GM23338 (cell line): ENCODE measurements around the gene KLK12. TPM values are rescaled to one million over a fixed set of nuclear protein-coding genes. Genes with fewer than 3 reads are reported as not detected.

Experiments
- ATAC-seq: fragments of 200-7000 bp; cut with Tn5 transposase; 3 replicates; pipeline ENCODE4 v1.9.1; 2020
- DNase-seq: peaks from one replicate; pipeline ENCODE4 v3.0.0-alpha.2; 2015; ENCODE audit warnings: low spot score
- H2AFZ ChIP-seq: fragments of 200-600 bp; sonication (generic); 2 replicates; pipeline ENCODE4 v1.8.0; 2016; ENCODE audit warnings: antibody characterized with exemption, mild to moderate bottlenecking, moderate library complexity
- H3F3A ChIP-seq: fragments of 200-600 bp; sonication (generic); replicated peaks from 2 replicates; pipeline ENCODE4 v1.8.0; 2017; ENCODE audit warnings: antibody characterized with exemption, mixed run types, low read depth
- H3K27ac ChIP-seq: fragments of 200-600 bp; sonication (generic); 2 replicates; pipeline ENCODE4 v1.6.1; 2016; ENCODE audit warnings: low read depth
- H3K27me3 ChIP-seq: fragments of 200-600 bp; sonication (generic); 2 replicates; pipeline ENCODE4 v1.8.0; 2016; ENCODE audit warnings: mild to moderate bottlenecking, mixed run types, moderate library complexity; ENCODE audit not compliant: insufficient read depth
- H3K36me3 ChIP-seq: fragments of 200-600 bp; sonication (generic); 2 replicates; pipeline ENCODE4 v1.8.0; 2016; ENCODE audit warnings: mild to moderate bottlenecking; ENCODE audit not compliant: insufficient read depth
- H3K4me1 ChIP-seq: fragments of 200-600 bp; sonication (generic); 2 replicates; pipeline ENCODE4 v1.8.0; 2016; ENCODE audit warnings: mild to moderate bottlenecking, moderate library complexity; ENCODE audit not compliant: insufficient read depth
- H3K4me2 ChIP-seq: fragments of 200-600 bp; sonication (generic); 2 replicates; pipeline ENCODE4 v1.7.1; 2017; ENCODE audit warnings: mixed run types
- H3K4me3 ChIP-seq: fragments of 200-600 bp; sonication (generic); 2 replicates; pipeline ENCODE4 v1.6.1; 2016; ENCODE audit warnings: mixed run types
- H3K79me2 ChIP-seq: fragments of 200-600 bp; sonication (generic); replicated peaks from 2 replicates; pipeline ENCODE4 v1.8.0; 2017; ENCODE audit warnings: mild to moderate bottlenecking; ENCODE audit not compliant: insufficient read depth
- H3K9me2 ChIP-seq: fragments of 200-600 bp; sonication (generic); 2 replicates; pipeline ENCODE4 v1.8.0; 2017; ENCODE audit not compliant: insufficient read depth
- H4K20me1 ChIP-seq: fragments of 200-600 bp; sonication (generic); replicated peaks from 2 replicates; pipeline ENCODE4 v1.8.0; 2017; ENCODE audit warnings: mild to moderate bottlenecking; ENCODE audit not compliant: insufficient read depth
- H3K27ac Mint-ChIP-seq: 2 replicates; pipeline ENCODE4 v1.8.0; 2020; ENCODE audit warnings: inconsistent platforms, mild to moderate bottlenecking, moderate library complexity, mixed read lengths
- H3K27me3 Mint-ChIP-seq: 3 replicates; pipeline ENCODE4 v1.8.0; 2022; ENCODE audit warnings: low read depth, mild to moderate bottlenecking, moderate library complexity, mixed read lengths, inconsistent platforms; ENCODE audit not compliant: insufficient read depth, poor library complexity
- H3K36me3 Mint-ChIP-seq: 3 replicates; pipeline ENCODE4 v1.8.0; 2021; ENCODE audit warnings: low read depth, mild to moderate bottlenecking, inconsistent platforms, moderate library complexity, mixed read lengths
- H3K4me1 Mint-ChIP-seq: 3 replicates; pipeline ENCODE4 v1.8.0; 2020; ENCODE audit warnings: mild to moderate bottlenecking, inconsistent platforms, mixed read lengths
- H3K4me3 Mint-ChIP-seq: 3 replicates; pipeline ENCODE4 v1.8.0; 2021; ENCODE audit warnings: moderate library complexity, mild to moderate bottlenecking, inconsistent platforms, mixed read lengths
- H3K9me3 Mint-ChIP-seq: 3 replicates; pipeline ENCODE4 v1.8.0; 2020; ENCODE audit warnings: moderate library complexity, mild to moderate bottlenecking, inconsistent platforms, mixed read lengths
- CREB1 ChIP-seq: fragments of 250-450 bp; sonication (Bioruptor Pico); IDR thresholded peaks from 2 replicates; pipeline ENCODE4 v1.5.0; 2020; ENCODE audit warnings: low read depth, mild to moderate bottlenecking, moderate library complexity
- CTCF ChIP-seq, 2 experiments: fragments of 200-600 bp in 1 of 2; sonication (generic) in 1 of 2; conservative IDR thresholded peaks; 2 replicates each; pipeline versions ENCODE4 v1.5.1 to v1.6.1; 2016 to 2017; ENCODE audit warnings: antibody characterized with exemption in 2 of 2, low read depth in 2 of 2, mild to moderate bottlenecking in 2 of 2, moderate library complexity in 1 of 2
- ETS1 ChIP-seq: IDR thresholded peaks from 2 replicates; pipeline ENCODE4 v1.6.1; 2016; ENCODE audit warnings: antibody characterized with exemption
- EZH2 ChIP-seq: fragments of 200-600 bp; sonication (generic); IDR thresholded peaks from one replicate; pipeline ENCODE4 v1.8.0; 2017; ENCODE audit warnings: antibody characterized with exemption, mild to moderate bottlenecking, low read depth; ENCODE audit not compliant: unreplicated experiment
- EZH2phosphoT487 ChIP-seq: fragments of 200-600 bp; sonication (generic); IDR thresholded peaks from one replicate; pipeline ENCODE4 v1.8.1; 2018; ENCODE audit warnings: antibody characterized with exemption; ENCODE audit not compliant: unreplicated experiment
- JUNB ChIP-seq: IDR thresholded peaks from one replicate; pipeline ENCODE4 v1.6.1; 2016; ENCODE audit warnings: antibody characterized with exemption; ENCODE audit not compliant: unreplicated experiment
- NANOG ChIP-seq: IDR thresholded peaks from 2 replicates; pipeline ENCODE4 v1.6.1; 2016; ENCODE audit warnings: antibody characterized with exemption, borderline replicate concordance
- POLR2AphosphoS5 ChIP-seq: IDR thresholded peaks from 2 replicates; pipeline ENCODE4 v1.6.1; 2016; ENCODE audit warnings: antibody characterized with exemption, low read depth
- REST ChIP-seq: IDR thresholded peaks from one replicate; pipeline ENCODE4 v1.6.1; 2018; ENCODE audit warnings: antibody characterized with exemption; ENCODE audit not compliant: unreplicated experiment
- STAT1 ChIP-seq: IDR thresholded peaks from one replicate; pipeline ENCODE4 v1.6.1; 2016; ENCODE audit warnings: antibody characterized with exemption; ENCODE audit not compliant: unreplicated experiment
- ZNF114 ChIP-seq: fragments of 250-450 bp; sonication (Bioruptor Pico); IDR thresholded peaks from 2 replicates; pipeline ENCODE4 v1.5.0; 2020; ENCODE audit warnings: mild to moderate bottlenecking, moderate library complexity
- ZNF331 ChIP-seq: fragments of 250-450 bp; sonication (Bioruptor Pico); IDR thresholded peaks from 2 replicates; pipeline ENCODE4 v1.5.0; 2020; ENCODE audit warnings: low read depth, mild to moderate bottlenecking, moderate library complexity
- ZNF462 ChIP-seq: fragments of 250-450 bp; sonication (Bioruptor Pico); IDR thresholded peaks from 2 replicates; pipeline ENCODE4 v1.5.0; 2020; ENCODE audit warnings: mild to moderate bottlenecking, moderate library complexity
- polyA plus RNA-seq: library from polyadenylated mRNA; unstranded; fragments of >200 nt; fragmentation: Nextera tagmentation; extraction: Ambion mirVana; gene quantifications from 2 replicates; pipeline ENCODE4 v1.2.1, GENCODE V29; 2016
- total RNA-seq: library from RNA; depleted of rRNA; stranded (reverse); fragments of >200 nt; shearing (Covaris generic); gene quantifications from 2 replicates; pipeline ENCODE4 v1.2.3, GENCODE V29; 2014

Gene KLK12
- total and polyA plus RNA-seq, 2 experiments from 2014 or later, result not detected

- no peak overlapping the region for H3K4me3 ChIP-seq
- H3F3A ChIP-seq, result no peaks in the 10 kb centered on the region
- ATAC-seq (no peak), DNase-seq (no peak)
- peaks cover 7% of the 10 kb centered on the region for H3K9me3 Mint-ChIP-seq
- no peak overlapping the region for H3K4me2 ChIP-seq
- H3K4me1 Mint-ChIP-seq, result peaks cover 19% of the 10 kb centered on the region
- H3K27me3 ChIP-seq, result no peaks in the 10 kb centered on the region
- H2AFZ ChIP-seq, result no peak overlapping the region
- no peak overlapping the region for H3K27ac ChIP-seq
- H3K36me3 ChIP-seq, result no peaks in the 10 kb centered on the region
- H4K20me1 ChIP-seq, result no peaks in the 10 kb centered on the region
- TF ChIP-seq NANOG (no peak), EZH2 (no peak), JUNB (no peak), ZNF462 (CRISPR knock-in tag) (no peak), POLR2AphosphoS5 (no peak), CREB1 (CRISPR knock-in tag) (no peak), REST (no peak), ZNF331 (CRISPR knock-in tag) (no peak), CTCF (conservative IDR thresholded peaks at IDR 0.05; ENCODE audit: low read depth in 2 of 2) (no peak), EZH2phosphoT487 (no peak), STAT1 (no peak), ZNF114 (CRISPR knock-in tag) (no peak), ETS1 (no peak)
- H3K9me2 ChIP-seq, result no peaks in the 10 kb centered on the region
- no peak overlapping the region for H3K27ac Mint-ChIP-seq
- H3K4me3 Mint-ChIP-seq, result no peak overlapping the region
- H3K79me2 ChIP-seq, result no peaks in the 10 kb centered on the region
- peaks cover 28% of the 10 kb centered on the region for H3K27me3 Mint-ChIP-seq
- H3K36me3 Mint-ChIP-seq, result no peaks in the 10 kb centered on the region
- peaks cover 17% of the 10 kb centered on the region for H3K4me1 ChIP-seq
These were observed 36.1 kb downstream of the KLK12 start for GRCh38 chr19:50998686-50999085.
